ENCODE data around the gene HAUS1. TPM values are rescaled to one million over a fixed set of nuclear protein-coding genes. Genes with fewer than 3 reads are reported as not detected.

The HAUS1 gene
- total RNA-seq: 10 to 100 TPM; 10.2 to 33.1 (median 21.8) TPM

GRCh38 chr18:46104128-46104911, at the start of gene HAUS1:
TSS of gene HAUS1 (plus strand) at chr18:46104385. CDS start at chr18:46104412, 27 bp downstream.
- H3K4me3 ChIP-seq (ENCODE audit: low read depth, poor library complexity, severe bottlenecking): peak within 1 kb of the TSS; percentile 85
- intact Hi-C loops (cut with DNase I; ENCODE audit: low total_unique reads): no loop called here
- DNase-seq (ENCODE audit: low spot score in 2 of 2): peak; percentile 92 to 98
- TF ChIP-seq, protein P1, sequence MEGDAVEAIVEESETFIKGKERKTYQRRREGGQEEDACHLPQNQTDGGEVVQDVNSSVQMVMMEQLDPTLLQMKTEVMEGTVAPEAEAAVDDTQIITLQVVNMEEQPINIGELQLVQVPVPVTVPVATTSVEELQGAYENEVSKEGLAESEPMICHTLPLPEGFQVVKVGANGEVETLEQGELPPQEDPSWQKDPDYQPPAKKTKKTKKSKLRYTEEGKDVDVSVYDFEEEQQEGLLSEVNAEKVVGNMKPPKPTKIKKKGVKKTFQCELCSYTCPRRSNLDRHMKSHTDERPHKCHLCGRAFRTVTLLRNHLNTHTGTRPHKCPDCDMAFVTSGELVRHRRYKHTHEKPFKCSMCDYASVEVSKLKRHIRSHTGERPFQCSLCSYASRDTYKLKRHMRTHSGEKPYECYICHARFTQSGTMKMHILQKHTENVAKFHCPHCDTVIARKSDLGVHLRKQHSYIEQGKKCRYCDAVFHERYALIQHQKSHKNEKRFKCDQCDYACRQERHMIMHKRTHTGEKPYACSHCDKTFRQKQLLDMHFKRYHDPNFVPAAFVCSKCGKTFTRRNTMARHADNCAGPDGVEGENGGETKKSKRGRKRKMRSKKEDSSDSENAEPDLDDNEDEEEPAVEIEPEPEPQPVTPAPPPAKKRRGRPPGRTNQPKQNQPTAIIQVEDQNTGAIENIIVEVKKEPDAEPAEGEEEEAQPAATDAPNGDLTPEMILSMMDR (IDR thresholded peaks at IDR 0.05): no peak
- no peak for TF ChIP-seq POLR2A (IDR thresholded peaks at IDR 0.05)
- WGBS, 2 donors: 0 to 1% methylated on average over 51 to 53 of the region's 57 CpGs

GRCh38 chr18:46054956-46055837, 49.0 kb upstream of the HAUS1 start:
- DNase-seq (ENCODE audit: low spot score in 2 of 2): no peak
- intact Hi-C loops (cut with DNase I; ENCODE audit: low total_unique reads): no loop called here
- TF ChIP-seq POLR2A (IDR thresholded peaks at IDR 0.05): no peak
- TF ChIP-seq, protein P1 (IDR thresholded peaks at IDR 0.05): no peak
- no peak overlapping the region for H3K4me3 ChIP-seq (ENCODE audit: low read depth, poor library complexity, severe bottlenecking)
- WGBS, 2 donors: 75 to 80% methylated on average over 6 of the region's 6 CpGs

DNA sequence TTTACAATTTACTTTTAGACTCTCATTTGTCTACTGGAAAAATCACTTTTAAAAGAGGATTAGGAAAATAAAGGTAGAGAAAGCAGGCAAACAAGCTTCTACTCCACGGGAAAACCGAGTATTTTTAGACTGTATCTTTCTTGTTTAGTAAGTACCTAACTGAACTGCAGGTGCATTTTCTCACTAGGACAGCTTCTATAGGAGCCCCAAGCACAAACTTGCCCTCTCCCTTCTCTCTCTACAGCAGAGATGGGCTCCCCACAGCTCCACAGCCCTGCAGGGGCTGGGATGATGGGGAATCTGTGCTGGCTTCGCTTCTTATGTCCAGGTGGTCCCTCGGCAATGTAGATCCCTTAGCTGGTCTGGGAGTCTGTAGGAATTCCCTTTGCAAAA, 48.4 kb upstream of the HAUS1 start:
- H3K4me3 ChIP-seq (ENCODE audit: low read depth, poor library complexity, severe bottlenecking): no peak overlapping the region
- TF ChIP-seq, protein P1 (IDR thresholded peaks at IDR 0.05): no peak
- no peak for TF ChIP-seq POLR2A (IDR thresholded peaks at IDR 0.05)
- intact Hi-C loops (cut with DNase I; ENCODE audit: low total_unique reads): no loop called here
- 74 to 83% methylated on average over 4 of the region's 4 CpGs for WGBS, 2 donors
- no peak for DNase-seq (ENCODE audit: low spot score in 2 of 2)

DNA sequence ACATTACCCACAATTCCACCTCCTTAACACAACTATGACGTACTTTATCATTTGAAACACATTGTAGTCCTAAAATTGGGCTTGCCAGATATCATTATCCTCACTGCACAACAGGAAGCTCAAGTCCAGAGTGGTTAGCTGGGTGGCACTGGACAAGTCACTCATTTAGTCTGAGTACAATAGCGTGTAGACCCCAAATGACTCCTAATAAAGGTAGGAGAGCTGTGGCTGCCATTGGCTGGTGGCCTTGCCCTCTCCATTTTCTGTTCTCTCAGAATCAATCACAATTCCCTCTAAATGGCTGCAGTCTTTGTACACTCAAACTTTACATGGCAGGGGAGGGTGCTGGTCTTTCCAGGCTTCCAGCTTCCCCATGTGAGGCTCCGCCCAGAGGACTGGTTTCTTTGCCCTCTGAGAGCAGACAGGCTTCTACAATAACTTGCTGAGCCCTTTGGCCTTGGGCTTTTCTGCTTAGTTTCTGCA, 43.8 kb upstream of the HAUS1 start:
- DNase-seq (ENCODE audit: low spot score in 2 of 2): no peak
- intact Hi-C loops (cut with DNase I; ENCODE audit: low total_unique reads): no loop called here
- TF ChIP-seq, protein P1 (IDR thresholded peaks at IDR 0.05): no peak
- TF ChIP-seq POLR2A (IDR thresholded peaks at IDR 0.05): no peak
- H3K4me3 ChIP-seq (ENCODE audit: low read depth, poor library complexity, severe bottlenecking): no peak overlapping the region
- 89 to 91% methylated on average over 3 of the region's 3 CpGs for WGBS, 2 donors

GRCh38 chr18:46061387-46061786, 42.8 kb upstream of the HAUS1 start:
- H3K4me3 ChIP-seq (ENCODE audit: low read depth, poor library complexity, severe bottlenecking): no peak overlapping the region
- WGBS, 2 donors: 86 to 90% methylated on average over 3 of the region's 3 CpGs
- no peak for DNase-seq (ENCODE audit: low spot score in 2 of 2)
- TF ChIP-seq, protein P1 (IDR thresholded peaks at IDR 0.05): no peak
- no peak for TF ChIP-seq POLR2A (IDR thresholded peaks at IDR 0.05)
- intact Hi-C loops (cut with DNase I; ENCODE audit: low total_unique reads): no loop called here
